HEK293 (cell line): ENCODE measurements around the gene C9orf152.

Source experiments
- ZBTB21 ChIP-seq: fragments of 450-650 bp; formaldehyde crosslinking; IDR thresholded peaks from 2 replicates; pipeline ENCODE4 v1.5.1; 2017; ENCODE audit warnings: missing biosample characterization, missing genetic modification characterization
- ZNF133 ChIP-seq: fragments of 450-650 bp; formaldehyde crosslinking; IDR thresholded peaks from 2 replicates; pipeline ENCODE4 v1.5.1; 2016; ENCODE audit warnings: missing biosample characterization, missing genetic modification characterization
- ZNF16 ChIP-seq: fragments of 450-650 bp; formaldehyde crosslinking; IDR thresholded peaks from 2 replicates; pipeline ENCODE4 v1.5.1; 2016; ENCODE audit warnings: low read depth, missing biosample characterization, missing genetic modification characterization
- ZNF184 ChIP-seq: fragments of 450-650 bp; IDR thresholded peaks from 2 replicates; pipeline ENCODE4 v1.5.1; 2018; ENCODE audit warnings: missing biosample characterization, mild to moderate bottlenecking, missing genetic modification characterization
- ZNF324 ChIP-seq: fragments of 450-650 bp; formaldehyde crosslinking; IDR thresholded peaks from 2 replicates; pipeline ENCODE4 v1.5.1; 2016; ENCODE audit warnings: missing biosample characterization, missing genetic modification characterization
- ZNF416 ChIP-seq: fragments of 450-650 bp; formaldehyde crosslinking; IDR thresholded peaks from 2 replicates; pipeline ENCODE4 v1.5.1; 2016; ENCODE audit warnings: missing biosample characterization, missing genetic modification characterization
- ZNF623 ChIP-seq: fragments of 450-650 bp; formaldehyde crosslinking; IDR thresholded peaks from 2 replicates; pipeline ENCODE4 v1.5.1; 2016; ENCODE audit warnings: missing biosample characterization, missing genetic modification characterization
- ZNF670 ChIP-seq: fragments of 450-650 bp; formaldehyde crosslinking; IDR thresholded peaks from 2 replicates; pipeline ENCODE4 v1.5.1; 2016; ENCODE audit warnings: missing biosample characterization, missing genetic modification characterization, low read depth
- TF ChIP-seq, protein P1 (sequence below): fragments of 450-650 bp; formaldehyde crosslinking; IDR thresholded peaks from 2 replicates; pipeline ENCODE4 v1.5.1; 2016; ENCODE audit warnings: missing biosample characterization, missing genetic modification characterization

DNA sequence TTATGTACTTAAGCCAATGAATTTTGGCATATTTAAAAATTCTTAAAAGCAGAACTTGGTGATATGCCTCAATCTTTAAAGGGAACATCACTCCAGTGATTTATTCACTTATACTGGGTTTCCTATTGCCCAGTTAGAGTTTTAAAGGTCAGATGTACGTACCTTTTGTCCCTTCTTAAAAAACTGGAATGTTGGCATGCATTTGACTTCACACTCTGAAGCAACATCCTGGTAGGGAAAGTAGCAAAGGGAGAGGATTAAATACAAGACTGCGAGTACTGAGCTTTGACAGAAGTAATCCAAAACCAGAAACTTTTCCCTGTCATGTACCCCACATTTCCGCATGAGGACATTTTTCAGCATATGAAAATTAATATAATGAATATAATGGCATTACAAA, 36.7 kb upstream of the C9orf152 start:
- TF ChIP-seq, protein P1, sequence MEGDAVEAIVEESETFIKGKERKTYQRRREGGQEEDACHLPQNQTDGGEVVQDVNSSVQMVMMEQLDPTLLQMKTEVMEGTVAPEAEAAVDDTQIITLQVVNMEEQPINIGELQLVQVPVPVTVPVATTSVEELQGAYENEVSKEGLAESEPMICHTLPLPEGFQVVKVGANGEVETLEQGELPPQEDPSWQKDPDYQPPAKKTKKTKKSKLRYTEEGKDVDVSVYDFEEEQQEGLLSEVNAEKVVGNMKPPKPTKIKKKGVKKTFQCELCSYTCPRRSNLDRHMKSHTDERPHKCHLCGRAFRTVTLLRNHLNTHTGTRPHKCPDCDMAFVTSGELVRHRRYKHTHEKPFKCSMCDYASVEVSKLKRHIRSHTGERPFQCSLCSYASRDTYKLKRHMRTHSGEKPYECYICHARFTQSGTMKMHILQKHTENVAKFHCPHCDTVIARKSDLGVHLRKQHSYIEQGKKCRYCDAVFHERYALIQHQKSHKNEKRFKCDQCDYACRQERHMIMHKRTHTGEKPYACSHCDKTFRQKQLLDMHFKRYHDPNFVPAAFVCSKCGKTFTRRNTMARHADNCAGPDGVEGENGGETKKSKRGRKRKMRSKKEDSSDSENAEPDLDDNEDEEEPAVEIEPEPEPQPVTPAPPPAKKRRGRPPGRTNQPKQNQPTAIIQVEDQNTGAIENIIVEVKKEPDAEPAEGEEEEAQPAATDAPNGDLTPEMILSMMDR (tag by site-specific recombination): no peak
- no peak for TF ChIP-seq ZBTB21 (tag by site-specific recombination)
- TF ChIP-seq ZNF16: no peak
- TF ChIP-seq ZNF416: no peak
- TF ChIP-seq ZNF670: no peak
- TF ChIP-seq ZNF623 (tag by site-specific recombination): no peak
- TF ChIP-seq ZNF133 (tag by site-specific recombination): no peak
- no peak for TF ChIP-seq ZNF324 (tag by site-specific recombination)
- no peak for TF ChIP-seq ZNF184
